GM19035 (cell line): Measurements from ENCODE around the gene GPR157.

Source experiments
- ATAC-seq: cut with Tn5 transposase; IDR thresholded peaks from one replicate; pipeline ENCODE4 v1.9.1; 2021; ENCODE audit not compliant: unreplicated experiment

Gene GPR157

DNA sequence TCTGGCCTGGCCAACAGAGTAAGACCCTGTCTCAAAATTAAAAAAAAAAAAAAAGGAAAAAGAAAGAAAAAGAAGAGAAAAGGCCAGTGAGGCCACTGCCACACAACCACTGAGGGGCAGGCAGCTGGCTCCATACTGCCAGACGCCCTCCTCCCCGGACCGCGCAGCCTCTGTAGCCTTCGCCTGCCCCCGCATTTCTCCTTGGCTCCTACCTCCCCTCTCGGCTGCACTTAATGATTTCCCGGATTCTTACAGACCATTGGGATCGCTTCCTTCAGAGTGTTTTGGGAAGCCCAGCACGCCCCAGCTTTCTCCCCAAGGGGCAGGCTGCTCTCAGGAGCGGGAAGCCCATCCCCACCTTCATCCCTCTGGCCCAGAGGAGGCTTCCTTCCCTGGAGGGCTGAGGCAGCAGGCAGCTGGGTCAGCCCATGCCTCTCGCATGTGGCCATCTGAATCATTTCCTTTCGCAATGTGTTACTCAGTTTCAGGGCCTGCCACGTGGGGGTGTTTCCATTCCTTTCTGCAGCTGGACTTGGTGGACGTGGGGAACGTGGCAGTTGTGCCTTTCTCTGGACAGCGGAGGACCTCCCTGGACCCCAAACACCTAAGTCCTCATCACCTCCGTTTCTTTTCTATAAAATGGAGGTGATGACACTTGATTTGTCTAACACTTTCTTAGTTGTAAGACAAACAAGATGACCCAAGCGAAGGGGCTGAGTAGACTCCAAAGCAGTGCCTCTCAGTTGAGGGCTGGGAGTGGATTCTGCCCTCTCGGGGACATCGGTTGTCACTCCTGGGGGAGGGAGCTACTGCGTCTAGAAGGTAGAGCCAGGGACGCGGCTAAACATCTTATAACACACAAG, 61.7 kb downstream of the GPR157 start:
- no peak for ATAC-seq

DNA sequence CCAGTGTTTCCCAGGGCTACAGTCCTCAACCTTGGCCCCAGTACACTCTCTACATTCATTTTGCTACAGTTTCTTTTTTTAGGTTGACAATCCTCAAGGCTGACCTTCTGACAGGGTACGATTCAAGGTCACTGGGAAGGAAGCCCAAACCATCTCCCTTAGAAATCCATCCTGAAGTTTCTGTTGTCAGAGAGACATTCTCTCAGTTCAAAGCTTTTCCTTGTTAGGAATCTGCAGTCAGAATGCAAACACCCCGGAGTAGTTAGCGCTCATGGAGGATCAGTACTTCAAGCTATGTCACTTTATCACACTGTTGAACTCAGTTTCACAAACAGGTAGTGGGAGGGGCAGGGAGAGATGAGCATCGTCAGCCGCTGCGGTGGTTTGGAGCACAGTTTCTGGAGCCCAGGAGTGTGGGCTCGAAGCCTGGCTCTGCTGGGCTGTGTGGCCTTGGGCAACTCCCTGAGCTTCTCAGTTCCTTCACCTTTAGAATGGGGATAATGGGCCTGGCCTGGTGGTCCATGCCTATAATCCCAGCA, 63.6 kb downstream of the GPR157 start:
- no peak for ATAC-seq

DNA sequence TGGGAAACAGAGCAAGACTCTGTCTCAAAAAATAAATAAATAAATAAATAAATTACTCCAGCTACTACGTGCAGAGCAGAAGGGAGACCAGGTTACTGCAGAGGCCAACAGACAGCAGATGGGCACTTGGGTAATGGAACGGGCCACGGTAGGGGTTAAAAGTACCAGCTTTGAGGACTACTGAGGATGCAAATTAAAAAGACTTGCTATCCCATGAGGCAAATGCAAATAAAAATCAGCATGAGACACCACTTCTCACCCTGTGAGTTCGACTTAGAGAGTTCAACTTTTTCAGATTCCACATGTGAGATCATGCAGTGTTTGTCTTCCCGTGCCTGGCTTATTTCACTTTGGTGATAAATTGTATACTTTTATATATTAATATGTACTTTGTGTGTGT, 66.1 kb downstream of the GPR157 start:
- ATAC-seq: no peak

DNA sequence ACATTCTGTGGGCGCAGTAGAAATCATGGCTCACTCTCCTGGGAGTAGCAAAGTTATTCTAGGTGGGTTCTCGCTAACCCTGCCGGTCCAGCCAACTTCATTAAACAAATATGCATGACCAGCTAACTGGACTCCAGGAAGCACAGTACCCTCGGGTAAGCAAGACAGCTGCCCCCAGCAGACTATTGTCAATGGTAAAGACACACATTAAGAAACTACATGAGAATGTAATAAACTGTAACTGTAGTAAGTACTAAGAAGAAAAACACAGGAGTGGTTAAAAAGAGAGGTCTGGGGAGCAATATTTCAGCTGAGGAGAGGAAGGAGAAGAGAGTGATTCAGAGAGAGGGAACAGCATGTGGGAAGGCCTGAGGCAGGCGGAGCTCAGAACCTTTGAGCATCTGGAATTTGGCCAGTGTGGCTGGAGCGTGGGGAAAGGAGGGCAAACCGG, 66.9 kb downstream of the GPR157 start:
- no peak for ATAC-seq

DNA sequence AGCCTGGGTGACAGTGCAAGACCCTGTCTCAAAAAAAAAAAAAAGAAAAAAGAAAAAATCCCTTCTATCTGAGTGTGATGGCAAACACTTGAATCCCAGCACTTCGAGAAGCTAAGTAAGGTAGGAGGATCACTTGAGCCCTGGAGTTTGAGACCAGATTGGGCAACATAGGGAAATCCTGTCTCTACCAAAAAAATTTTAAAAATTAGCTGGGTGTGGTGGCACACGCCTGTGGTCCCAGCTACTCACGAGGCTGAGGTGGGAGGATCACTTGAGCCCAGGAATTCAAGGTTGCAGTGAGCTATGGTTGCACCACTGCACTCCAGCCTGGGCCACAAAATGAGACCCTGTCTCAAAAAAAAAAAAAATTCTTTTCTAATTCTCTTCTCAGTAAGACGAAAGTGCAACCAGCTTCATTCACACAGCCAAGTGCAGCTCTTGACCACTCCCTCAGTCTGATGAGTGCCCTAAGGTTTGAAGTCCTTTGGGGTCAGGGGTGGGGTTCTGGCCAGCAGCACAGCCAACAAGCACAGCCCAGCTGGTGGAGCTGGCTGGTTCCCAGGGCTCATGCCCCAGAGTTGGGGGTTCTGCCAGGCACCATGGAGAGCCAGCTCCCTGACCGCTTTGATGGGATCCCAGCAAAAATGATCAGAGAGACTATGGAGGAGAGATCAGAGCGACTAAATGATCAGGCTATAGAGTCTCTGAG, 67.5 kb downstream of the GPR157 start:
- ATAC-seq: no peak

DNA sequence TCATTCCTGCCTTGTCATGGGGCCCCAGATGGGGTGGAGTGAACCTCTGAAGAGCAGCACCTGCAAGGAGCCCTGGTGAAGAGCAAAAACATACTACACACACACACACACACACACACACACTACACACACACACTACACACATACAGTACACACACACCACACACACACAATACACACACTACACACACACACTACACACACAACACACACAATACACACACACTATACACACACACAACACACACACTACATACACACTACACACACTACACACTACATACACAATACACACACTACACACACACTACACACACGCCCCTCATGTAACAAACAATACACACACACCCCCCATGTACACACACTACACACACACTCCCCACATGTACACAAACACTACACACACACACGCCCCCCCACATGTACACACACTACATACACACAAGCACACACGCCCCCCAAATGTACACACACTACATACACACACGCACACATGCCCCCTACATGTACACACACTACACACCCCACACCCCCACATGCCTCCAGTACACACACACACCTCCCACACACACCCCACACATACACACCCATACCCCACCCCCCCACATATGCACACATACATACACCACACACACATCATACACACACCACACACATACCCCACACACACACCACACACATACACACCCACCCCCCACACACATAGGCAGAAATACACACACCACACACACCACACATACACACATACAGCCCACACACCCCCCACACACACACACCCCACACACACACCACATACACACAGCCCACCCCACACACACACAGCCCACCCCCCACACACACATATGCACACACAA, 68.8 kb downstream of the GPR157 start:
- ATAC-seq: no peak

DNA sequence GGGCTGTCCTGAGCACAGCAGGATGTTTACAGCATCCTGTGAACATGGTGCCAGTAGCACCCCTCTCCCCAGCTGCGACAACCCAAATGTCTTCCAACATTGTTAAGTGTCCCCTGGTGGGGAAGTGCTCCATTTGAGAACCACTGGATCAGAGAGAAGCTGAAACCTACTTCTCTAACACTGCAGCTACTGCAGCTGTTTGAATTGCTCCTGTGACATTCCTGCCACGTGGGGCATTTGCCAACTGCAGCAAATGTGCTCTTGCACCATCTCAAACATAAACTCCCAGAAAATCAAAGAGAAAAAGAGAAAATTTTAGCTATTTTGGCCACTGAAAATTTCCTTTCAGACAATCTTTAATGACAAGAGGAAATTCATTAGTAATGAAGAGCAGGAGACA, 70.4 kb downstream of the GPR157 start:
- no peak for ATAC-seq

DNA sequence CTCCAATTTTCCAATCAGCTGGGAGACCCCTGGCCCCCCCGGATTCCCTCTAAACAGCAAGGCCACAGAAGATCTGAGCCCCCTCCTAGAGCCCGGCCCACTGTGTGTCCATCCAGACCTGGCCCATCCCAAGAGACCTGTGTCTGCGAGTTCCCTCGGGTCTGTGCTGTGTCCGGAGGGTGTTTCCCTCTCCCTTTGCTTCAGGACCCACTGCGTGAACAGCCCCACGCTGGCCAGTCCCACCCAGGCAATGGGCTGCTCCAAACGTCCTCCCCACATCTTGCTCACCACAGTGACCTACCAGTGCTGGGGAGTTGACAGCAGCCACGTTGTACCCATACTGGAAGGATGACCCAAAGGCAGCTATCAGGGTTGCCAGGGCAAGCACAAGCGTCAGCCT, 71.1 kb downstream of the GPR157 start:
- ATAC-seq: no peak

DNA sequence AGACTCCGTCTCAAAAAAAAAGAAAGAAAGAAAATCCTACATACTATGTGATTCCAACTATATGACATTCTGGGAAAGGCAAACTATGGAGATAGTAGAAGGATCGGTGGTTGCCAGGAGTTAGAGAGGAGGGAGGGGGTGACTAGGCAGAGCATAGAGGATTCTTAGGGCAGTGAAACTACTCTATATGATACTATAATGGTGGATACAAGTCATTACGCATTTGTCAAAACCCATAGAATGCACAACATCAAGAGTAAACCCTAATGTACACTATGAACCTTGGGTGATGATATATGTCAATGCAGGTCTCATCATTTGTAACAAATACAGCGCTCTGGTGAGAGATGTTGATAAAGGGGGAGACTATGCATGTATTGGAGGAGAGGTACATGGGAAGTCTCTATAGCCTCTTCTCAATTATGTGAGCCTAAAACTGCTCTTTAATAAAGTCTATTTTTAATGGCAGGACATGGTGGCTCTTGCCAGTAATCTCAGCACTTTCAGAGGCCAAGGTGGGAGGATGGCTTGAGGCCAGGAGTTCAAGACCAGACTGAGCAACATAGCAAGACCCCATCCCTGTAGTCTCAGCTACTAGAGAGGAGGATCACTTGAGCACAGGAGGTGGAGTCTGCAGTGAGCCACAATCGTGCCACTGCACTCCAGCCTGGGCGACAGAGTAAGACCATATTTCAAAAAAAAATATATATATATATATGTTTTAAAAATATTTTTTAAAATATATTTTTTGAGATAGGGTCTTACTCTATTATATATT, 76.4 kb downstream of the GPR157 start:
- no peak for ATAC-seq

DNA sequence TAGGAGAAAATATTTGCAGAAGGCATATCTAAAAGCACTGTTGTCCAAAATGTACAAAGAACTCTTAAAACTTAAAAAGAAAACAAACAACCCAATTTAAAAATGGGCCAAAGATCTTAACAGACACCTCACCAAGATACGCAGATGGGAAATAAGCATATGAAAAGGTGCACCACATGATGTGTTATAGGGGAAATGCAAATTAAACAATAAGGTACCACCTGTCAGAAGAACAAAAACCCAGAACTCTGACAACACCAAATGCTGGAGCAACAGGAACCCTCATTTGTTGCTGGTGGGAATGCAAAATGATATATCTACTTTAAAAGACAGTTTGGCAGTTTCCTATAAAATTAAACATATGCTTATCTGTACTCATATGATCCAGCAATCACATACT, 77.5 kb downstream of the GPR157 start:
- no peak for ATAC-seq

DNA sequence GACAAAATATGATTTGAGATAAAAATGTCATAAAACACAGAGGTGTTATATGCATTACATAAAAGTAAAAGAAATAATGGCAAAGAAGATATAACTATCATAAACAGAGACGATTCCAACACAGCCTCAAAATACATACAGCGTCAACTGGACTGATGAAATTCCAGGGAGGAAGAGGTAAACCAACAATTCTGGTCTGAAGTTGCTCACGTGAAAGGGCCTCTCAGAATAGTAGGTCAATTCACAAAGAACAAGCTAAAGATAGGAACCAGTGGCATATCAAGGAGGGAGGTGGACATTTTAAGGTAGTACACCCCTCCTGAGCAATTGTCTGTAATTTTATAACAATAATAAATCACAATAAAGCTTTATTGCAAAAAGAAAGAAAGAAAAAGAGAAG, 78.1 kb downstream of the GPR157 start:
- no peak for ATAC-seq
